Left renal cortex interstitium (tissue), 4 donors: Measurements from ENCODE around the gene GPC5. TPM values are rescaled to one million over a fixed set of nuclear protein-coding genes. Genes with fewer than 3 reads are reported as not detected.

Source experiments
- DNase-seq, 4 donors: peaks; one replicate each; pipeline ENCODE4 v3.0.0-alpha.2; 2013; ENCODE audit warnings: low read depth in 4 of 4, low spot score in 2 of 4, missing footprints in 1 of 4
- polyA plus RNA-seq, 4 donors: library from polyadenylated mRNA; unstranded; fragments of 120-200 nt; gene quantifications; one replicate each; pipeline ENCODE4 v1.2.1, GENCODE V29; 2013; ENCODE audit not compliant: insufficient read length in 4 of 4

The GPC5 gene
- polyA plus RNA-seq, 4 donors = 3.1 to 8.6 (median 3.8) TPM

DNA sequence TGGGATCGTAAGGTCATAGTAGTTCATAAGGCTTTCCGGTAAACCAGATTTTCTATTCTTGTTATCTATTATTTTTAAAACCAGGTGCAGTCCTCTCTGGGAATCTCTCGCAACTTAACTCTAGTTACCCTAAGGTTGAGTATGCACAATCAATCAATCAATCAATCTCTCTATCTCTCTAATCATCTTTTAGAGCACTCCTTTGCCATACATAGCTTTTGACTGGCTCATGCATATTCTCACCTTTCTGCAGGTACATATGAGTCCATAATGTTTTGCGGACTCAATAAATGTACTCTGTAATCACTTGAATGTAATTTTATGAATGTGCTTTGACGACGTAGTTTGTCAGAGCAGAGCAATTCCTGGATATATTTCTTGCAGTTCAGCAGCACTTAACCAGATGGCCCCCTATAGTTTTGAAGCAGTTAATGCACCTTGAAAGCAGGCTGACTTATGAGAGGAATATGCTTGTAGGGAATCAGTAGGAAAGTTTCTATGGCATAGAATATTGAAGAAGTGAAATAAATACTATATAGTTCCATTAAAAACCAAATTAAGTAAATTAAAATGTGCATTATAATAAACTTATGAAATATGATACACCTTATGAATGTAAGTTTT lies 524.7 kb downstream of the GPC5 start:
- DNase-seq = no peak

DNA sequence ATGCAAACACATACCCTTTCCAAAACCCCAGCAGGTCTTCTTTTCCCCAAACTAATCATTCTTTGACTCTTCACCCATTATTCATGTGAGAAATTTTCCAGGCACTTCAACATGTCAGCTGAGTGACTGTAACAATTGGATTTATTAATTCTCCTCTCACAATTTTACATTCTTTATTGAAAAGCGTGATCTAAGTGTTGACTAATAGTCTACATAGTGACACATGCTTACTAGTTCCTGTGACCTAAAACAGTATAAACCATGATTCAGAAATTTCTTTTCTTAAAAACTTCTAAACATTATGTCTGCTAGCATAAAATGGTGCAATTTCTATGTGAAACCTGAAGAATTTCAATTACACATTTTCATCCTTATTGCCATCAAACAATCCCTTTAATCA lies 532.3 kb downstream of the GPC5 start:
- DNase-seq = no peak

DNA sequence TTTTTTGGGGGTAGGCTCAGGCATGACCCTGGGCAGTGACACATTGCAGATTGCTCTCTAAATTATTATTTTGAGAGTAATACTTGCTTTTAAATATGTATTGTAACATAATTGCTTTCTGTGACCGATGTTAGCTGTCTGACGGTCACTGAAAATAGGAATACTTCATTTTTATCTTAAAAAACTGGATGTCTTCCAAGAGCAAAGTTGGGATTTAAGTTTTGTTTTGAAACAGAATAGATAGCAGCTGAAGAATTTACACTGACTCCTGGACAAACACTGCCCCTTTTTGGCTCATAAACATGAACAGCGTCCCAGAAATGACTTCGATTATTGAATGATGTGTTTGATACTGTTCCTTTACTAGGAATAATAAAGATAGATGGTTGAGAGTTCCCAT lies 535.9 kb downstream of the GPC5 start:
- peak in 1 of 4 donors; percentile 0 for DNase-seq

DNA sequence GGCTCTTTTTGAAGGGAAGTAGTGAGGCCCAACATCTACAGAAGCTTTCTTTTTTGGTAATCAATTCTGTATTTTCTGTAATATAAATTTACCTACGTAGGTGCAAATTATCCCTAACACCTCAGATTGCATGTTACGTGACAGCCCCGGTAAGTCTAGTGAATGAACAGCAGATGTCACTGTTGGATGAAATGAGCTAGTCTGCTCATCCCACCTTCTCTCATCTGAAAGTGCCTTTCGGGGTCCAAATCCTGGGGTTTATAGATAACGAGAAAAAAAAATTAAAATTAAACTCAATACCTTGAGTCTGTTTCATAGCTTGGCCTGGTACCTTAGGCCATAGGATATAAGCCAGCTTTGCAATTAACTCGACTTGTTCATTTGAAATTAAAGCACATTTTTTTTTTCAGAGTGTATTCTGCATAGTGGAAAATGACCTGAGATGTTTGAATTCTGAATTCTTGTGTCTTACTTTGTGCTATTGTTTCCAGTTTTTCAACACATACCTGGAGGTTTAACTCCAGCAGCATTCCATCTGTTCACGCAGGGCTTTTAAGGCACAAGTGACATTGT lies 548.2 kb downstream of the GPC5 start:
- peak in 2 of 4 donors; percentile 1 to 17 for DNase-seq

DNA sequence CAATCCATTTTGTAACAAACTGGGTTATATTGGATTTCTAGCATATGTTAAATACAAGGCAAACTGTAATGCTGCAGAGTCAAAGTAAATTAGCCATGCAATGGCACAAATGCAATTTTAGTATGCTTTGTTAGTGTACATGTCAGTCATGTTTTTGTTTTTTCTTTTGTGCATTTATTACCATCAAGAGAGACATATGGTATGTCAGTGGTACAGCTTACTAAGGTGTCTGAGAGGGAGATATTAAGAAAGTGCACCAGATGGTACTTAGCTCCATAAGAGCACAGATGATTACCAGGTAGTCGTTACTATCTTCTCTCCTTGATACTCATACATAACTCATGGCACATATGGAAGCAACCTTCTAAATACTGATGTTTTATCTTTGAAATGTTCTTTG lies 550.3 kb downstream of the GPC5 start:
- no peak for DNase-seq

DNA sequence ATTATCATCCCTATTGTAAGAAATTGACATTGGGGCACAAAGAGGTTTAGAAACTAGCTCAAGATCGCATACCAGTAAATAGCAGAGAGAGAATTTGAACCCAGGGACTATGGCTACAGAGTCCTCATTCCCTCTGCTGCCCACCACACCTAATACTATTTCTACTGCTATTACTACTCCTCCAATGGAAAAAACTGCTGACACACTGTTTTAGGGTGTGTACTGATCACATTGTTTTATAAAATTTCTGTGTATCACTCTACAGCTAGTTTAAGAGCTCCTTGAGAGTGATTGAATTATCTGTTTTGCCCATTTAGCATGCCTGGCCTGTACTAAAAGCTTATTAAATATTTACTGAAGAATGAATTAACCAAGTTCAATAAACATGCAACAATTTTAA lies 552.4 kb downstream of the GPC5 start:
- DNase-seq = no peak

DNA sequence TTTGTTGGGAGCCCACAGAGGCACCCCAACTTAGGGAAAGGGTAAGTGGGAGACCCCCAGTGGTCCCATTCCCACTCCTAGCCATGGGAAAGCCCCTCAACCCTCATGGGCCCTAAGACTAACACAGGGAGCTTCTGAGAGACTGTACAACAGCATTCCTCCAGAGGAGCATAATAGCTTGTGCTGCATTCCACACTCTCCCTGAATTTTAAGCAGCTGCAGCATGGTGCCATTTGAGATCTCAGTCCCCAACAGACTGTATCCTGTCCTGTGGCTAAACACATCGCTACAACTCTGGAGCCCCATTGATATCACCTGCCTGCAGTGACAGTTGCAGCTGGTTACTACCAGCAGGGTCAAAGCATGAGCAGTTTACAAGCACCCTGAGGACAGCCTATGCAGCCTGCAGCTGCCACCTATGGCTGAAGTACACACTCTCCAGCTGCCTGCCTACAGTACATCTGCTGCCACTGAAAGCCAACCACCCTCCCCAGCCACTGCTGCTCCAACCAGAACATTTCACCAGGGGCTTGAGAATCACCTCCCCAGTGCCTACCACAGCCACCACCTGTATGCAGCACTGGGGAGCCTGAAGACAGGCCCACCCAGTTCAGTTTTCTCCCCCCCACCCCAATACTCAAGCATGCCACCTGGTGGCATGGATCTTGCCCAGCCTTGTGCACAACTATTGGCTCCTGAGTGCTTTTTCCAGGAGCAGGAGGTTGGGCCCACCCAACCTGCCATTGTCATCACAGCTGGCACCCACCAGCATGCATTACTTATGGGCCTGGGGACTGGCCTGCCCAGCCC lies 557.3 kb downstream of the GPC5 start:
- no peak for DNase-seq

DNA sequence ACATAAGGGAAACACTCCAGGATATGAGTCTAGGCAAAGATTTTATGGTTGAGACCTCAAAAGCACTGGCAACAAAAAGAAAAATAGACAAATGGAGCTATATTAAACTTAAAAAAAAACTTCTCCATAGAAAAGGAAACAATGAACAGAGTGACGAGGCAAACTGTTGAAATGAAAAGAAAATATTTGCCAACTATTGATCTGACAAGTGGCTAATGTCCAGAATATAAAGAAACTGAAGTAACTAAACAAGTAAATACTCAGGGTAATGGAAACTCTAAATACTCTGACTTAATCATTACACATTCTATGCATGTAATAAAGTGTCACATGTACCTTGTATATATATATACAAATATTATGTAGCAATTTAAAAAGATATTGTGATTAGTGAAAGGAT lies 562.5 kb downstream of the GPC5 start:
- DNase-seq = no peak

DNA sequence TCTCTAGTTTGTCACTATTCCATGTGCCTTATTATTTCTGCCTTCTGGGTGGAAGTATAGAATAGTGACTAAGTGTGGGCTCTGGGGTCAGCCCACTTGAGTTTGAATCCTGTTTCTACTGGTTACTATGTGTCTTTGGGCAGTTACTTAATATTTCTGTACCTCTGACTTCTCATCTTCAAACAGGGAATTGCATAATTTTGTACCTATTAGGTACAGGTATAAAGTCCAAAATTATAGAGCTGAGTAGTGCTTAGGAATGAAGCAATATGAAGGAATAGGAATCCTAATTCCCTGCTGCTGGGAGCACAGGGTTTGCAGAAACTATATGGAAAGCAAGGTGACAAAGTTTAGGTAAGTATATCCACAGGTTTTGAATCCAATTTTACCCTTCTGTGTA lies 564.5 kb downstream of the GPC5 start:
- no peak for DNase-seq

DNA sequence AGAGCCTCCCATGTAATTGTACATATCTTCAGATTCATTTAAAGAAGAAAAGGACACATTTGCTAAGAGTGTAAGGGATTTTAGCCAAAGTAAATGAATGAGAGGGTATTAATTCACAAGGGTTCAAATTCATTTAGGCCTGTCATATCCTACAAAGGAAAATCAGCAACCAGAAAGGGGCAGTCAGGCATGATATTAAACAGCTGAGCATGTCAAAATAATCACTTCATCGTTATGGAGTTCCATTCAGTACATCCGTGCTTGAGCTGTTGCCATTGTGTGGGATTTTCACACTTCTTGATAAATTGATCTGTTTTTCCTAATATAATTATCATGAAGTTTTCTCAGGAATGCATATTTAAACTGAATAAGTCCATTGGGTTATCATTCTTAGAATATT lies 567.1 kb downstream of the GPC5 start:
- no peak for DNase-seq

DNA sequence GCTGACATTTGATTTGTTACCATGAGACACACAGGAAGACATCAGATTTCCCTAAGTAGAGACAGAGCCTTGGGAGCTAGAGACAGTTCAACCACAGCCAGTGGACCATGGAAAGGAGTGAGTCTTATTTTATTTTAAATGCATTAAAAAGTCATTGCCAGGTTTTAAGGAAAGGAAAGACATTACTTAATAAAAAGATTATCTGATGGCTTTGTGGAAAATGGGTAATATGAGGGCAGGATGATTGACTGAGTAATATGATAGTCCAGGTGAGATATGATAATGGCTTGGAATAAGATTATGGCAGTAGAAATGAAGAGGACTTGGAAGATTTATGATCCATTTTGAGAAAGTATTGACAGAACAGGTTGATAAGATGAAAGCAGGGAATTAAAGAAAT lies 580.1 kb downstream of the GPC5 start:
- DNase-seq = no peak

DNA sequence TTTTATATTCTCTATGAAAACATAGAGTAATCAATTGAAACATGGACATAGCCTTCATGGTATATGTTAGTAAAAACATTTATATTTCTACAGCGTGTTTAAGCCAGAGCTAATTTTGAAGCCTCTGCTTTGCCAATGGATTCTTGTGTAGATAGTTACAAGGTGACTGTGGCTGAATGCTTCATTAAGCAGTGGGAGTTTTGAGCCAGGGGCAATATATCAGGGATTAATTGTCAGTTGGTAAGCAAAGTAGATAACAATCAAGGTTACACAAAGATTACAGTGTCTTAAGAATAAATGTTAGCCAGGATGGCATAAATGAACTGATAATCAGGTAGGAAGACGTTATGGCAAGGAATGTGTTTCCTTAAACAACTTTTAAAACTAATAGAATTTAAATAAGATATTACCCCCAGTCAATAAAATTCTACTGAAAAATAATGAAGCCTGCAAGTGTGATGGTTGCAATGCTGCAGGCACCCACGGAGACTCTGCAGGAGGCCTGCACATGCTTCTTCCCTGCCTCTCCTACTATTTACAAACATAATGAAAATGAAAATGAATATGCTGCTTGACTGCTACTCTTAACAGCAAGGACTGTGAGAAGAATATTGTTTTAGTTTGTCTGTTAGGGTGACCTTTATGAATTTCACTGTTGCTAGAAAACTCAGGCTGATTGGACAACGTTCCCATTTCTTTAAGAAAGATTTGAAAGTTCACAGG lies 588.5 kb downstream of the GPC5 start:
- DNase-seq = peak in 1 of 4 donors; percentile 9

DNA sequence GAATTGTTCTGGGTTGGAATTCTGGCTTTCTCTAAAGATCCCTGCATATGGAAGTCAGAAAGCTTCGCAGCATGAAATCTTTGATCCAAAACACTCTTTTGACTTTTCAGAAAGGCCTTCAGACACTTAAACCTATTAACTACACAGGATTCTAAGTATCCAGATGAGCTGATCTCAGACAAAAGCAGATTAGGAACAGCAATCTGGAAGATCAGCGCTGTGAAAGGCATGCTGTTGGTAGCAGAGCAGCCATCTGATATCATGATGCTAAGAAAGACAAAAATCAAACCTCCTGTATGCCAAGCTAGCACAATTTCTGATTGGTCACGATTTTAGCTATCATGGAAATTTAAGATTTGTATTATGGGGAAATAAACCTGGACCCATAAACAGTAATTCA lies 589.9 kb downstream of the GPC5 start:
- no peak for DNase-seq

DNA sequence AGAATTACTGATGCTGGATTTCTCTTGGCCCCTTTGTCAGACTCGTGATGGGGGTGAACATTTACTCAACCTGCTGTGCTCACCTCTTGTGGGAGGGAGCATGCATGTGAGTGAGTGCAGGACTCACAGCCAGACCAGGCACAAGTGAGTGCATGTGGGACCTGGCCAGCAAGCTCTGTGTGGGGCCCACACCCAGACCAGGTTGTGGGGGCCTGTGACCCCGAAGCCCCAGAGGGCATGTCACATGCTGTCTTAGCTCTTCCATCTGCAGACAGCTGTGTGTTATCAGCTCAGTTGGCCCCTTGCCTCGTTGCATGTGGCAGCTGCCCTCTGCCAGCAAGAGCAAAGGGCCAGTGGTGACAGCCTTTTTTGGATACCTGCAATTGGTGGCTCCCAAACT lies 614.4 kb downstream of the GPC5 start:
- no peak for DNase-seq

DNA sequence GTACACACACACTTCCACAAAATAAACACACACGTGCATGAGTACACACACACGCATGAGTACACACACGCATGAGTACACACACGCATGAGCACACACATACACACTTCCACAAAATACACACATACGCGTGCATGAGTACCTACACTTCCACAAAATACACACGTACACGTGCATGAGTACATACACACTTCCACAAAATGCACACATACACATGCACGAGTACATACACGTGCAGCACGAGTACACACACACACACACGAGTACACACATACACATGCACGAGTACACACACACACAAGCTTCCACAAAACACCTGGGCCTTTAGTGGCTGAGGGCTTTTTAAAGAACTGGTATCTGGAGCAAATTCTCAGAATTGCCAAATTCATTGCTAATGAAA lies 619.3 kb downstream of the GPC5 start:
- DNase-seq = no peak

DNA sequence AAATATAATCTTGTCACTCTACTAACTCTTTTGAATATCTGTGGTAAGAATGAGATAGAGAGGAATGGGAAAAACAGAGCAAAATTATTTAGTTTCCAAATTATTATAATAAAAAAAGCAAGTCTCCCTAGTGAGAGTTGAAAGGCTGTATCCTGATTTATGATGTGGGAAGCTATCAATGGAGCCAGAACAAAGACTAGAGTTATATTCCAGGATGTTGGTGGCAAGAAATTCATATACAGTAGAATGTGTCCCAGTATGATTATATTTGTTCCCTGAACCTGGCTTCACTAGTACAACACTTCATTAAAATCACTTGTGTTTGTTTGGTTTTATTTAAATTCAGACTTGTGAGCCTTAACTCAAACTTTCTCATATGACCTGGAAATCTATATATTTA lies 630.3 kb downstream of the GPC5 start:
- DNase-seq = no peak

DNA sequence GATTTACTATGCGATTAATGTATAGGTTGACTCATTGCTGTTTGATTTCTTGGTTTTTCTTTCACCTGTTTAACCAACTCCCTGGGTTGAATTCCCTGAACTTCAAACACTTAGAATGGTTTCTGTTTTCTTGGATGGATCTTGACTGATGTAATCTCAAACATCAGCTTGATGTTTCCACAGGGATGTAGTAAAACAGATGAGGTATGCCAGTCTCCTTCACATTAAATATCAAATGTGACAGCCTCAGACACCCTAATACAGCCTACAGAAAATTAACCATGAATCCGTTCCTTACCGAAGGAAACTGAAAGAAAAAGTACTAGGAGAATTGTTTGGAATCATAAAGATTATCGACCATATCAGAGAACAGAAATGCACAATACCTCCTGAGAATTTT lies 631.2 kb downstream of the GPC5 start:
- DNase-seq = no peak

DNA sequence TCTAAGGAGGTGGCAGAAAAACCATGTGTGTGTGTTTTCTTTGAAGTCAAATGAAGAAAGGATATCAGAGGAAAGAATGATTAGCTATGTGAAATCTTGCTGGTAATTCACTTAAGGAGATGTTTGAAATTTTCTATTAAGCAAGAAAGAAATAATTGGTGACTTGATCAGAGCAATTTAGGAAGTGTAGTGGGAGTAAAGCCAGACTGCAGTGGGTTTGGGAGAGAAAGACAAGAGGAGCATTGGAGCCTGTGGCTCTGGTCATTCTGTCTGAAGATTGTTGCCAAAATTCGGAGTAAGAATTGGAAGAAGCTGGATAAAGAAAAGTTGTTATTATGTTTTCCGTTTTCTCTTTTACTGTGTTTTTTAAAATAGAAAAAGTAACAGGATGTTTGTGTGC lies 640.5 kb downstream of the GPC5 start:
- no peak for DNase-seq

DNA sequence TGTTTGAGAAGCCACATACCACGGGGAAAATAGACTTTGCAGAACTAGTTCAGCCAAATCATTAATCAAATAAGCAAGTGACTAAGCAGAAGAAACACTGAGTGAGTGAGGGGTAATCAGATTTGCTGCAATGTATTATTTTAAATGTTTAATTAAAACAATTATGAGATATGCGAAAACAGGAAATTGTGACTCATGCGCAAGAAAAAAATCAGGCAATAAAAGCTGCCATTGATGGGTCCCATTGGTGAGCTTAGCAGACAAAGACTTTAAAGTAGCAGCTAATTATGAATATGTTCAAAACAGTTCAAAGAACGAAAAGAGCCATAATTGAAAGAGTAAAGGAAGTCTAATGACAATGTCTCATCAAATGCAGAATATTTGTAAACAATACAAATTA lies 644.1 kb downstream of the GPC5 start:
- no peak for DNase-seq

DNA sequence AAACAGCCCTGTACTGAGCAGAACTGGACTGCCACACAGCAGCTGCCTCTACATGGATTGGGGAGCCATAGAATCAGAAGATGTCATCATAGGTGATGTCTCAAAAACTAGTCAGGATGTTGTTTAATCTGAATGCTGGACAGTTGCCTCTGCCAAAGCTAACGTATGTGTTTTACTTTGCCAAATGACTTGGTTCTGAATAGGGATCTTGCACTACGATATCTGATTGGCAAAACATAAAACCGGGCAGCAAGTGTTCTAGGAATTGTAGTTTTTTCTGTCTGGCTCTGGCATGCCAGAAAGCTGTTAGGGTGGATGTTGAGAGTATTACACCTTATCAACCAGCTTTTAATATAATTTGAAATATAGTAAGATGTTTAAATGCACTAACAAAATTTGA lies 645.9 kb downstream of the GPC5 start:
- no peak for DNase-seq

DNA sequence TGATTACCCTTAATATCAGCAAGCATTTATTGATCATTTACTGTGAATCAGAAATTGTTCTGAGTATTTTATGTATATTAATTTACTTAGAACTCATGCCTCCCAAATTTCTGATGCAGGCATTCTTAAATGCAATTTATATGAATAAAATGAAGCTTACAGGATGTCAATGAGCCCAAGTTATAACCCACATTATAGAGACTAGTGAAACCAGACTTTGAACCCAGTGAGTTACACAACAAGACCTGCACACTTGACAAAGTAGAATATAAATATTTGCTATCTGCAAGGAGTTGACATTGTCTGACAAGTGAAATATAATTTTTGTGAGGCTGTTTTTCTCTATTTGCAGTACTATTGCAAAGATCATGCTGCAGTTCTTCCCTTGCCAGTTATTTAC lies 656.0 kb downstream of the GPC5 start:
- DNase-seq = no peak

DNA sequence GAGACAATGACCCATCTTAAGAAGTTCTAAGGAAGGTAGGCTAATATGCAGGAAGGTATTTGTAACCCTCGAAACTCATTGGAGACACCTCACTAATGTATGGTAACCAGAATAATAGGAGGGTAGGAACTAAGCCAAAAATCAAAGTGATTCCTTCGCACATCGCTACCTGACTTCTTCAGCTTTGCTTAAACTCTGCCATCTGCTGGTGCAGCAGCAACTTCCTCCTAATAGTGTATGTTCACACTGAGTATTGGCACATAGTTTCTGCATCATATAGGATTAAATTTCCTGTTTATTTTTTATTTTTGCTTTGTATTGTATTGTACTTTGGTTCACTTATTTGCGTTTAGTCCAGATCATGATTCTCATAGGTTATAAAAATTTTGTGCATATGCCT lies 676.2 kb downstream of the GPC5 start:
- DNase-seq = no peak
